ENCODE results near the gene PRLH.

PRLH gene

DNA sequence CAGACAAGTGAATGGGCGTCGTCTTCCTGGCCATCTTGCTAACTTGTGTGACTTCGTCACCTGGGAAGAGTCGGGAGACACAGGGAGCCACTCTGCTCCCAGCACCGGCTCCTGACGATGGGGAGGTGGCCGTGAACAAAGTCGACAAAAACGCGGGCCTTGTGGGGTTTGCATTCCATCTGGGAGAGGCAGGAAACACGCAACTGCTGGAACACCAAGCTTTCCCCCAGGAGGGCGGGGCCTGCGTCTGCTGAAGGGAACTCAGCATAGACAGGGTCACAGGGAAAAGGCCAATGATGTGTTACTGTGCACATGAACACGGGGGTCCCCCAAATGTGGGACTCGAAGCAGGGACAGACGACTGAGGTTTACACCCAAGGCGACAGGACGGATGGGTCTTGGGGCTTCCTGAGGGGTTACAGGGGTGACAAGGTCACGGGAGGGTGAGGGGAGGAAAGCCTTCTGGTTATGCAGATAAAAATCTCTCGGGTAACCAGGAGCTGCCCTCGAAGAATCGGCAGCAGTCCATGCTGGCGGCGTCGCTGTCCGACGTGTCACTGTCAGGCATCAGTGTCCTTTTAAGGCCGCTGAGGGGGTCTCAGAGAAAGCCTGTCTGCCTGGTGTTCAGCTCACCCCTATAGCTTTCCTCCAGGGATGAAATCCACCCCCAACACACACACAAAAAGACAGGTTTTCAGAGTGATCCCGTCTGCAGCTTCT, 28.2 kb upstream of the PRLH start:
- ChIA-PET POLR2A (ENCODE audit: low non-redundant PET) (no interaction called here), CTCF (no interaction called here)

DNA sequence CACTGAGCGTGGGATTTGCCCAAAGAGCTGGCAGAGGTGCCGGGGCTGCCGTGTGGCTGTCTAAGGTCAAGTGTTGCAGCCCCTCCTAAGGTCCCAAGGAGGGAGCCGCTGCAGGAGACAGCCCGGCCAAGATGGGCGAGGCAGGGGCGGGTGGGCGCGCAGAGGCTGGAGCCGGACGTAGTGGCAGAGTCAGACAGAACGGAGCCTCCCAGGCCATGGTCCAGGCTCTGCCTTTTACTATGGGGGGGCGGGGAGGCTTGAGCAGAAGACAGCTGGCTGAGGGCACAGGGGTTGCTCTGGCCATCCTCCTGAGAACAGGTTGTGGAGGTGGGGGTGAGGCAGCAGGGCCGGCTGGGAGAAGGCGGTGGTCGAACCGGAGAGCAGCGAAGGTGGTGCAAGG, 27.5 kb upstream of the PRLH start:
- DNase-seq (ENCODE audit: low spot score): no peak
- TF ChIP-seq, protein P1, sequence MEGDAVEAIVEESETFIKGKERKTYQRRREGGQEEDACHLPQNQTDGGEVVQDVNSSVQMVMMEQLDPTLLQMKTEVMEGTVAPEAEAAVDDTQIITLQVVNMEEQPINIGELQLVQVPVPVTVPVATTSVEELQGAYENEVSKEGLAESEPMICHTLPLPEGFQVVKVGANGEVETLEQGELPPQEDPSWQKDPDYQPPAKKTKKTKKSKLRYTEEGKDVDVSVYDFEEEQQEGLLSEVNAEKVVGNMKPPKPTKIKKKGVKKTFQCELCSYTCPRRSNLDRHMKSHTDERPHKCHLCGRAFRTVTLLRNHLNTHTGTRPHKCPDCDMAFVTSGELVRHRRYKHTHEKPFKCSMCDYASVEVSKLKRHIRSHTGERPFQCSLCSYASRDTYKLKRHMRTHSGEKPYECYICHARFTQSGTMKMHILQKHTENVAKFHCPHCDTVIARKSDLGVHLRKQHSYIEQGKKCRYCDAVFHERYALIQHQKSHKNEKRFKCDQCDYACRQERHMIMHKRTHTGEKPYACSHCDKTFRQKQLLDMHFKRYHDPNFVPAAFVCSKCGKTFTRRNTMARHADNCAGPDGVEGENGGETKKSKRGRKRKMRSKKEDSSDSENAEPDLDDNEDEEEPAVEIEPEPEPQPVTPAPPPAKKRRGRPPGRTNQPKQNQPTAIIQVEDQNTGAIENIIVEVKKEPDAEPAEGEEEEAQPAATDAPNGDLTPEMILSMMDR (conservative IDR thresholded peaks at IDR 0.05; ENCODE audit: low read depth): no peak
- POLR2A ChIA-PET (ENCODE audit: low non-redundant PET): no interaction called here
- CTCF ChIA-PET: interaction anchor here (1.2 kb wide), 1 partner anchor 33 kb away, joined by 7 read pairs; no protein-coding TSS in a partner anchor
- peak overlapping the region; percentile 10; the same call in 1 of the 2 replicates for H3K27ac ChIP-seq

More for the DNA sequence above, 28.2 kb upstream of the PRLH start:
- DNase-seq (ENCODE audit: low spot score): no peak
- TF ChIP-seq, protein P1 (conservative IDR thresholded peaks at IDR 0.05; ENCODE audit: low read depth): no peak
- H3K27ac ChIP-seq: no peak overlapping the region

DNA sequence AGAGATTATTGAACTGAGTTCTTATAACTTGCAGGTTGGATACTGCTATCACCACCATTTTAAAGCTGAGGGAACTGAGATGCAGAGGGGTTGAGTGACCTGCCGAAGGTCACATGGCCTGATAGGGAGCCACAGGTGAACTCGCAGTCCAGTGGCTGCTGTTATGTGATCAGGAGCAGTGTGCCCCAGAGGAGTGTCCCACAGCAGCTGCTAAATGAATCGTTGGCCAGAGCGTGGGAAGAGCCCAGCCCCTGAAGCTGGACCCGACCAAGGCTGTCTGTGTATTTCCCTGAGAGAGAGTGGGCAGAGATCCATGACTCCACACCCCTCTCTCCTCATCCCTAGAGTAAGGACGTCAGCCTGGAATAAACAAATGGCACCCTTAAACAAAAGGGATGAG, 26.7 kb upstream of the PRLH start:
- TF ChIP-seq, protein P1 (conservative IDR thresholded peaks at IDR 0.05; ENCODE audit: low read depth): no peak
- peak overlapping the region; percentile 76 for H3K27ac ChIP-seq
- POLR2A ChIA-PET (ENCODE audit: low non-redundant PET): no interaction called here
- CTCF ChIA-PET: interaction anchor here (1.2 kb wide), 1 partner anchor 32 kb away, joined by 7 read pairs; no protein-coding TSS in a partner anchor
- DNase-seq (ENCODE audit: low spot score): no peak

DNA sequence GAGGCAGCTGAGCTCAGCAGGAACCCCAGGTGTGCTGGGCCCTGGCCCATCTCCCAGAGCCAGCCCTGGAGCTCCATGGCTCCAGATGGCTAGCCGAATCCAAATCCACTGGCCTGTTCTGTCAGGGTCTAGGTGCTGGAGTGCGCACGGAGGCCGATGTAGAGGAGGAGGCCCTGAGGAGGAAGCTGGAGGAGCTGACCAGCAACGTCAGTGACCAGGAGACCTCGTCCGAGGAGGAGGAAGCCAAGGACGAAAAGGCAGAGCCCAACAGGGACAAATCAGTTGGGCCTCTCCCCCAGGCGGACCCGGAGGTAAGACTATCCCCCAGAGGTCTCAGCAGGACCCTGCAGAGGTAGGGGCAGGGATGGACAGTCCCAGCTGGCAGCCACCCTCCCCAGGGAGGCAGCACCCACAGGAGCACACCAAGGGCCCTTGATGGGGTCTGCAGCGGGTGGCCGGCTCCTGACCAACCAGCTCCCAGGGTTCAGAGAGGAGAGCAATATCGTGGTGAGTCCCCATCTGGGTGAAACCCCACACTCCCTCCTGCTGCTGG, 26.1 kb upstream of the PRLH start:
- peak overlapping the region; percentile 76 for H3K27ac ChIP-seq
- no peak for DNase-seq (ENCODE audit: low spot score)
- ChIA-PET POLR2A (ENCODE audit: low non-redundant PET) (no interaction called here), CTCF (interaction anchor here (0.7 kb wide), 1 partner anchor 325 kb away, joined by 3 read pairs; no protein-coding TSS in a partner anchor)
- TF ChIP-seq, protein P1 (conservative IDR thresholded peaks at IDR 0.05; ENCODE audit: low read depth): no peak

DNA sequence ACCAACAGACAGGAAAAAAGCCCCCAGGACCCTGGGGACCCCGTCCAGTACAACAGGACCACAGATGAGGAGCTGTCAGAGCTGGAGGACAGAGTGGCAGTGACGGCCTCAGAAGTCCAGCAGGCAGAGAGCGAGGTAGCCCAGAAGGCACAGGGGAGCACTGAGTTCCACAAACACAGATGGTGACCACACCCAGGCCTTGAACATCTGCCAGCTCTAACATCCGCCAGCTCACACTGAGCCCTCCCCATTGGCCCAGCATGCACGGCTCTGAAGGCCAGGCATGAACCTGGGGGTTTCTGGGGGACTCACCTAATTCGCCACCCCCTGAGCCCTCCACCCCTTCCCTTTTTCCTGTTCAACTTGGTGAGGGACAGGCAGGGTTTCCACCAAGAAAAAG, 25.6 kb upstream of the PRLH start:
- CTCF ChIA-PET: interaction anchor here (0.7 to 0.9 kb wide), 2 partner anchors 17 to 324 kb away, joined by 3 to 4 read pairs; no protein-coding TSS in a partner anchor
- peak; percentile 49 for DNase-seq (ENCODE audit: low spot score)
- POLR2A ChIA-PET (ENCODE audit: low non-redundant PET): no interaction called here
- H3K27ac ChIP-seq: peak overlapping the region; percentile 76
- TF ChIP-seq, protein P1 (conservative IDR thresholded peaks at IDR 0.05; ENCODE audit: low read depth): no peak

DNA sequence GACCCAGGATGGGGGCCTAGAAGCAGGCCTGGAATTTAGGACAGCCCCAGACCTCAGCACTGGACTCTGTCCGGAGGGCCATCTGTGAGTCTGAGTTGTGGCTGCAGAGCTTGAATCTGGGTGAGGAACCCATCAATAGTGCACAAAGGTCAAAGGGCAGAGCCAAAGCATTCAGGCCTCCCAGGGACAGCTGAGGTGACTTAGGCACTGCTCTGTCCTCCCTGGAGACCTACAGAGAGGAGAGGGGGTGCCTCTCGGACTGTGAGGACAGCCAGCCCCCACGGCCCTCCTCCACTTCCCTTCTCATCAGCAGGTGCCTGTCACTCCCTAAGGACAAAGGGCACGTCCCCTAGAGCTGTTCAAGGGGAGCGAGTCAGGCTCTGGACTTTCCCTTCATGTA, 25.1 kb upstream of the PRLH start:
- TF ChIP-seq, protein P1 (conservative IDR thresholded peaks at IDR 0.05; ENCODE audit: low read depth): no peak
- no peak for DNase-seq (ENCODE audit: low spot score)
- ChIA-PET POLR2A (ENCODE audit: low non-redundant PET) (no interaction called here), CTCF (interaction anchor here (0.7 to 1.1 kb wide), 3 partner anchors 17 to 324 kb away, joined by 3 to 6 read pairs (median 4); no protein-coding TSS in a partner anchor)
- peak overlapping the region; percentile 76 for H3K27ac ChIP-seq
